ENCODE data around the gene FANCL.
"Not testable (repeated sequence)": the region's sequence is repeated elsewhere in the genome, so short reads cannot be mapped to it uniquely, and the experiment has no call there.

The FANCL gene

GRCh38 chr2:58240670-58241545 is at the start of gene FANCL:
Gene FANCL, minus strand, starts transcription at chr2:58241325. Its CDS starts 12 bp downstream, at chr2:58241313.
- peak; percentile 89 for DNase-seq

DNA sequence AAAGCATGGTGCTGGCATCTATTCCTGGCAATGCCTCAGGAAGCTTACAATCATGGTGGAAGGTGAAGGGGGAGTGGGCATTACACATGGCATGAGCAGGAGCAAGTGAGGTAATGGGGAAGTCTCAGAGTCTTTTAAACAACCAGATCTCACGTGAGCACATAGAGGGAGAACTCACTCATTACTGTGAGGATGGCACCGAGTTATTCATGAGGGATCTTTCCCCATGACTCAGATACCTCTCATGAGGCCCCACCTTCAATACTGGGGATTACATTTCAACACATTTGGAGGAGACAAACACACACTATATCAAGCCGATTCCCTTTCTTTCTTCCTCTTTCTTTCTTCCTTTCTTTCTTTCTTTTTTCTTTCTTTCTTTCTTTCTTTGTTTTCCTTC is 47.9 kb upstream of the FANCL start:
- DNase-seq = no peak

- no peak for DNase-seq
Observed at GRCh38 chr2:58283931-58284330, 42.8 kb upstream of the FANCL start.

DNA sequence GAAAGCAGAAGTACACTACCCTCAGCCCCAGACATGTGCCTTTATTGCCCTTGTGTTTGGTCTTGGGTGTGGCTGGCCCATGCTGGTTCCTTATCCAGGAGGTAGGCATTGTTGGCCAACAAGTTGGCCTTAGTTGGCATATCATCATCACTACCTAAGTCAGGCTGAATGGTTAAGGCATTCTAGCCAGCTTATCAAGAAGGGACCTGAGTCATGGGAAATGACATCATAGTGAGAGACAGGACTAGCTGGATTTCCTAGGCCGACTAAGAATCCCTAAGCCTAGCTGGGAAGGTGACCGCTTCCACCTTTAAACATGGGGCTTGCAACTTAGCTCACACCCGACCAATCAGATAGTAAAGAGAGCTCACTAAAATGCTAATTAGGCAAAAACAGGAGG is 34.0 kb upstream of the FANCL start:
- not testable (repeated sequence) for DNase-seq

- no peak for DNase-seq
Observed at GRCh38 chr2:58271826-58272225, 30.7 kb upstream of the FANCL start.

DNA sequence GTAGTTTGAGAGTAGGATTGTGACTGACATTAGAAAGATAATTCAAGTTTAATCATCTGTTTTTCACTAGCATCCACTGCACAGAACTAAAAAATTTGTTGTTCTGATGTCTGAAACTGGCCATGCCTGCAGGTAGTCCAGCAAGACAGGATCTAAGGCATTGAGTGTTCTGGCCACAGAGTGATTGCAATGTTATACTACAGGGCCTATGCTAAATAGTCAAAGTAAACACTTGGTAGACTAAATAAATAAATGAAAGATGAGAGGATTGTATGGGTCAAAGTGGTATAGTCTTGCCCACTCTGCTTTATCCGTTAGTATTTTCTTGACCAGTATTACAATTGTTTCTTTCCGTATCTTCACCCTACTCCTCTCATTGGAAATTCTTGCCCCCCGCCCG is 27.6 kb upstream of the FANCL start:
- DNase-seq = peak; percentile 38

- no peak for DNase-seq
Observed at GRCh38 chr2:58266211-58266610, 25.1 kb upstream of the FANCL start.

DNA sequence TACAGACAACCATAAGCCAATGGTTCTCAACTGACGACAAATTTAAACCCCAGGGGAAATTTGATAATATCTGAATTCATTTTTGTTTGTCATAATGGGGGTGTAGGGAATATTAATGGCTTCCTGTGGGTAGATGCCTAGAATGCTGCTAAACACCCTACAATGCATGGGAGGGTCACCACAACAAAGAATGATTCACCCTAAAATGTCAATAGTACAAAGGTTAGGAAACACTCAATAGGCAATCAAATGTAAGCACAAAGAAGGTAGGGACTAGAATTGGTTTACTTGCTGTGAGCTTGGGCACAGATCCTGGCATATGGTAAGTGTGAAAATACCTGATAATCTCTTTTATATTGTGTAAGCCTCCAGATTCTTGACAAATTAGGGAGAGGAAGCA is 20.1 kb upstream of the FANCL start:
- DNase-seq = no peak

DNA sequence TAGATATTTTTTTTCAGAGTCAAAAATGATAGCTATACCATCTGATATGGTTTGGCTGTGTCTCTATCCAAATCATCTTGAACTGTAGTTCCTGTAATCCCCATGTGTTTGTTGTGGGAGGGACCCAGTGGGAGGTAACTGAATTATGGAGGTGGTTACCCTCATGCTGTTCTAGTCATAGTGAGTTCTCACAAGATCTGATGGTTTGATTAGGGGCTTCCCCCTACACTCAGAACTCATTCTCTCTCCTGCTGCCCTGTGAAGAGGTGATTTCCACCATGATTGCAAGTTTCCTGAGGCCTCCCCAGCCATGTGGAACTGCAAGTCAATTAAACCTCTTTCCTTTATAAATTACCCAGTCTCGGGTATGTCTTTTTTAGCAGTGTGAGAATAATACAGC is 17.3 kb upstream of the FANCL start:
- DNase-seq = not testable (repeated sequence)

GRCh38 chr2:58251331-58252201 is 10.4 kb upstream of the FANCL start:
- DNase-seq = not testable (repeated sequence)

- DNase-seq = no peak
Observed at GRCh38 chr2:58241546-58241864, 380 bp upstream of the FANCL start.

DNA sequence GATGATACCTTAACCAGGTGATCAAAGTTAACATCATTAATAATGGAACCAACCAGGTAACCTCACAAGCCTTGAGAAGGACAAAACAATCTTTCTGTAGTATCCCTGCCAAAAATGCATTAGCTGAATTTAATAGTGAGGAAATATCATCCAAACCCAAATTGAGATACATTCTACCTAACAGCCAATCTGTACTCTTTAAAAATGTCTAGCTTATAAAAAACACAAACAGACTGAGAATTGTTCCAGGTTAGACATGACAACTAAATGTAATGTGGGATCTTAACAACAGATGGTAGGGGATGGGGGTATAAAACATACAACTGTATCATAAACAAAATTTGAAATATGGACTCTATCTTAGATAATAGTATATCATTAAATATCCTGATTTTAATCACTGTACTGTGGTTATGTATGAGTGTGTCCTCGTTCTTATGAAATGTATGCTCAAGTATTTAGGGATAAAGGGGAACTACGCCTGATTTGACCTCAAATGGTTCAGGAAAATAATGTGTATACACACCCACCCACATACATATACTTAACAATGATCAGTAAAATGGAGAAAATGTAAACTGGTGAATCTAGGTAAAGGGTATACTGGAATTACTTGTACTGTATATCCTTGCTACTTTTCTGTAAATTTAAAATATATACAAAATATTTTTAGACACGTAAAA is 1.7 kb downstream of the FANCL start:
- no peak for DNase-seq

DNA sequence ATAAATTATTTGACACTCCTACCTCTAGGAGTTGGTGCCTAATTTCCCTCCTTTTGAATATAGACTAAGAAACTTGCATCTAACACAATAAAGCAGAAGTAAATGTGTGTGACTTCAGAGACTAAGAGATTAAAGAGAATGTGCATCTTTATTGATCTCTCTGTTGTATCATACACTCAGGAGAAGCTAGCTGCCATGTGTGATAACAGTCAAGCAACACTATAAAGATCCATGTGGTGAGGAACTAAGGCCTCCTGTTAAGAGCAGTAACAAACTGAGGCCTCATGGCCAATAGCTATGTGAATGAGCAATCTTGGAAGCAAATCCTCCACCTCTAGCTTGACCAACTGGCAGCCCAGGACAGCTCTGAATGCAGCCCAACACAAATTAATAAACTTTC is 3.4 kb downstream of the FANCL start:
- no peak for DNase-seq

GRCh38 chr2:58235984-58236383 is 5.1 kb downstream of the FANCL start:
- DNase-seq = no peak

GRCh38 chr2:58235170-58235569 is 6.0 kb downstream of the FANCL start:
- no peak for DNase-seq

DNA sequence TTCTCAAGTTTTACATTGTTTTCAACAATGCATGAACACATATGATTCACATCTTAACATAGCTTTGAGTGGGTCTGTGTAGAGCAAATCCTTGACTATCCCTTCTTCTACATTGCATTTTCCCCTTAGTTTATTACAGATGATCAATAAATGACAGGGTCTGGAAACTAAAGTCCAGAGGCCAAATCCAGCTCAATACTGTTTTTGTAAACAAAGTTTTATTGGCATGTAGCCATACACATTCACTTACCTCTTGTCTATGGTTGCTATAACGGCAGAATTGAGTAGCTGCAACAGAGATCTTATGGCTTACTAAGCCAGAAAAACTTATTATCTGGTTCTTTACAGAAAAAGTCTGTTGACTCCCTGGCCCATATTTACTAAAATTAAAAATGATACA is 12.8 kb downstream of the FANCL start:
- peak; percentile 3 for DNase-seq

GRCh38 chr2:58227171-58227917 is 13.8 kb downstream of the FANCL start:
- DNase-seq = no peak

DNA sequence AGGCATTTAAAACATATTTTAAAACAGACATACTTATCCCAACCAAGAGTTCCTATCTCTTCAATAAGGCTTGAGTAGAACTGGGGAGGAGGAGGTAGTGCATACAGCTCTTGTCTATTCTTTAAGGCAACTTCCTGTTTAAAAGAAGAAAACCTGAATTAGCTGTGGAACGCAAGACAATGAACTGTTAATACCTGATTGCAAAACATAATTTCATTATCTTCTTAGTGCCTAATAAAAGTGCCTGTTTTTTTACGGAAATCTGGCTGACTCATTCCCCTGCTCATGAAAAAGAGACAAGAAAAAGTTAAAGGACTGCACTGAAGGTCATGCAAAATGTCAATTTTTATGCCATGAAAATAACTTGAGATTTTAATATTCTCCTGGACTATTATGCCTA is 19.2 kb downstream of the FANCL start:
- DNase-seq = no peak

- DNase-seq = no peak
Observed at GRCh38 chr2:58215429-58215828, 25.7 kb downstream of the FANCL start.

- not testable (repeated sequence) for DNase-seq
Observed at GRCh38 chr2:58210951-58211568, 30.1 kb downstream of the FANCL start.

GRCh38 chr2:58207189-58207588 is 33.9 kb downstream of the FANCL start:
- no peak for DNase-seq

DNA sequence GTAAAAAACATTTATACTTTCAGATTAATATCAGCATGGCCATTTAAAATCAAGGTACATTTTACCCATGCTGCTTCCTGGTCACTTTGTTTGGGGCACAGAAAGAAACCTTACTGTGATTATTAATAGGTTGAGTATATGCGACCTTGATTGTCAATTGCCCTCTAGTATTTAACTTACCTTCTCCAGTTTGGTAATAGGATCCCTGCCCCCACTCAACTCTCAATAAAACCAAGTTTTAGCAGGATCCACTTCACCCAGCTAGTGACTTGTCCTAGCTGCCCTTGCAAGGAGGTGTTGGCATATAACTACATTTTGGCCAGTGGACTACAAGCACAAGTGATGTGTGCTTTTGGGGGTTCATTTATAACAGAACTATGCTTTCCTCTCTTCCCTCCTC is 34.3 kb downstream of the FANCL start:
- DNase-seq = peak; percentile 30

Measured in NCI-H510A treated with DMSO at 0.1 percent for 48 hours (cell line).